ENCODE measurements around the gene RPIA. TPM values are rescaled to one million over a fixed set of nuclear protein-coding genes. Genes with fewer than 3 reads are reported as not detected.
"Not testable (repeated sequence)": the region's sequence is repeated elsewhere in the genome, so short reads cannot be mapped to it uniquely, and the experiment has no call there.

RPIA gene
- total and polyA plus RNA-seq, 5 donors from 2014 or later: 24.2 to 51.9 (median 42.3) TPM

- Mint-ChIP-seq H3K4me3 (peak overlapping the region in 3 of 4 donors; percentile 20 to 58 (median 39)), H3K4me1 (peaks cover 14 to 41% (median 19%) of the 10 kb centered on the region in 4 donors), H3K27ac (peak overlapping the region; percentile 80 to 96 (median 95)), H3K36me3 (peaks cover 37% of the 10 kb centered on the region), H3K9me3 (peaks cover 0 to 14% (median 4%) of the 10 kb centered on the region in 7 donors), H3K27me3 (no peaks in the 10 kb centered on the region)
- no peaks in the 10 kb centered on the region for H3K27me3 ChIP-seq (ENCODE audit: control insufficient read depth, insufficient read depth, low read length)
- DNase-seq (peak in 1 of 3 donors; percentile 16), ATAC-seq (ENCODE audit: low read depth in 2 of 2) (peak in 1 of 2 donors; percentile 12)
- peaks cover 12% of the 10 kb centered on the region for H3K4me1 ChIP-seq (ENCODE audit: control insufficient read depth, insufficient read depth, low read length, poor library complexity, severe bottlenecking)
- peaks cover 7 to 8% of the 10 kb centered on the region in 2 experiments for H3K9me3 ChIP-seq (ENCODE audit: control insufficient read depth in 2 of 2, low read length in 2 of 2)
- H3K27ac ChIP-seq (ENCODE audit: insufficient read depth, low read length, poor library complexity, severe bottlenecking): peak overlapping the region; percentile 57
- peaks cover 30% of the 10 kb centered on the region for H3K36me3 ChIP-seq (ENCODE audit: control insufficient read depth, insufficient read depth, low read length)
- H3K4me3 ChIP-seq (ENCODE audit: low read depth, low read length): peak overlapping the region; percentile 4
Measured at GRCh38 chr2:88754585-88755320, 63.3 kb downstream of the RPIA start.

- Histone ChIP-seq H3K36me3 (ENCODE audit: control insufficient read depth, insufficient read depth, low read length) (peaks cover 21% of the 10 kb centered on the region), H3K9me3 (ENCODE audit: control insufficient read depth in 2 of 2, low read length in 2 of 2) (peaks cover 7 to 8% of the 10 kb centered on the region in 2 experiments), H3K27me3 (ENCODE audit: control insufficient read depth, insufficient read depth, low read length) (no peaks in the 10 kb centered on the region), H3K27ac (ENCODE audit: insufficient read depth, low read length, poor library complexity, severe bottlenecking) (no peak overlapping the region), H3K4me1 (ENCODE audit: control insufficient read depth, insufficient read depth, low read length, poor library complexity, severe bottlenecking) (peaks cover 12% of the 10 kb centered on the region), H3K4me3 (ENCODE audit: low read depth, low read length) (no peak overlapping the region)
- Mint-ChIP-seq H3K36me3 (peaks cover 32% of the 10 kb centered on the region), H3K27me3 (no peaks in the 10 kb centered on the region), H3K27ac (peak overlapping the region; percentile 52 to 98 (median 92)), H3K9me3 (peaks cover 0 to 21% (median 4%) of the 10 kb centered on the region in 7 donors), H3K4me1 (peaks cover 14 to 38% (median 18%) of the 10 kb centered on the region in 4 donors), H3K4me3 (no peak overlapping the region)
- DNase-seq (no peak), ATAC-seq (ENCODE audit: low read depth in 2 of 2) (no peak)
Measured at GRCh38 chr2:88755836-88756235, 64.4 kb downstream of the RPIA start.

- Mint-ChIP-seq H3K27ac (peak overlapping the region; percentile 43 to 52 (median 51)), H3K4me1 (peaks cover 10 to 27% (median 18%) of the 10 kb centered on the region in 4 donors), H3K27me3 (no peaks in the 10 kb centered on the region), H3K9me3 (peaks cover 0 to 24% (median 4%) of the 10 kb centered on the region in 7 donors), H3K36me3 (peaks cover 20% of the 10 kb centered on the region), H3K4me3 (no peak overlapping the region)
- Histone ChIP-seq H3K9me3 (ENCODE audit: control insufficient read depth in 2 of 2, low read length in 2 of 2) (peaks cover 7 to 8% of the 10 kb centered on the region in 2 experiments), H3K36me3 (ENCODE audit: control insufficient read depth, insufficient read depth, low read length) (peaks cover 10% of the 10 kb centered on the region), H3K27ac (ENCODE audit: insufficient read depth, low read length, poor library complexity, severe bottlenecking) (no peak overlapping the region), H3K4me3 (ENCODE audit: low read depth, low read length) (no peak overlapping the region), H3K27me3 (ENCODE audit: control insufficient read depth, insufficient read depth, low read length) (no peaks in the 10 kb centered on the region), H3K4me1 (ENCODE audit: control insufficient read depth, insufficient read depth, low read length, poor library complexity, severe bottlenecking) (peaks cover 12% of the 10 kb centered on the region)
- ATAC-seq (ENCODE audit: low read depth in 2 of 2) (no peak), DNase-seq (no peak)
Measured at GRCh38 chr2:88757025-88757424, 65.6 kb downstream of the RPIA start.

GRCh38 chr2:88758702-88759101 lies 67.2 kb downstream of the RPIA start:
- not testable (repeated sequence) for ATAC-seq (ENCODE audit: low read depth in 2 of 2)

GRCh38 chr2:88760819-88761598 lies 69.5 kb downstream of the RPIA start:
- Mint-ChIP-seq H3K9me3 (peaks cover 0 to 31% (median 7%) of the 10 kb centered on the region in 7 donors), H3K4me3 (no peak overlapping the region), H3K27me3 (peaks cover 13% of the 10 kb centered on the region), H3K4me1 (peaks cover 0 to 10% (median 3%) of the 10 kb centered on the region in 4 donors), H3K27ac (no peak overlapping the region), H3K36me3 (peaks cover 9% of the 10 kb centered on the region)
- no peak overlapping the region for H3K27ac ChIP-seq (ENCODE audit: insufficient read depth, low read length, poor library complexity, severe bottlenecking)
- H3K9me3 ChIP-seq (ENCODE audit: control insufficient read depth in 2 of 2, low read length in 2 of 2): peaks cover 7 to 8% of the 10 kb centered on the region in 2 experiments
- H3K36me3 ChIP-seq (ENCODE audit: control insufficient read depth, insufficient read depth, low read length): no peaks in the 10 kb centered on the region
- ATAC-seq (ENCODE audit: low read depth in 2 of 2) (no peak), DNase-seq (no peak)
- H3K27me3 ChIP-seq (ENCODE audit: control insufficient read depth, insufficient read depth, low read length): no peaks in the 10 kb centered on the region
- no peak overlapping the region for H3K4me3 ChIP-seq (ENCODE audit: low read depth, low read length)
- peaks cover 11% of the 10 kb centered on the region for H3K4me1 ChIP-seq (ENCODE audit: control insufficient read depth, insufficient read depth, low read length, poor library complexity, severe bottlenecking)

More at GRCh38 chr2:88758702-88759101, 67.2 kb downstream of the RPIA start:
- H3K4me3 ChIP-seq (ENCODE audit: low read depth, low read length); H3K27me3 ChIP-seq (ENCODE audit: control insufficient read depth, insufficient read depth, low read length); H3K36me3 ChIP-seq (ENCODE audit: control insufficient read depth, insufficient read depth, low read length); H3K27me3 Mint-ChIP-seq; H3K9me3 ChIP-seq (ENCODE audit: control insufficient read depth in 2 of 2, low read length in 2 of 2); H3K27ac ChIP-seq (ENCODE audit: insufficient read depth, low read length, poor library complexity, severe bottlenecking); DNase-seq; H3K4me3 Mint-ChIP-seq; H3K27ac Mint-ChIP-seq: not testable (repeated sequence)
- peaks cover 12% of the 10 kb centered on the region for H3K4me1 ChIP-seq (ENCODE audit: control insufficient read depth, insufficient read depth, low read length, poor library complexity, severe bottlenecking)
- Mint-ChIP-seq H3K36me3 (peaks cover 12% of the 10 kb centered on the region), H3K4me1 (peaks cover 10 to 20% (median 12%) of the 10 kb centered on the region in 4 donors), H3K9me3 (peaks cover 0 to 31% (median 5%) of the 10 kb centered on the region in 7 donors)

- Histone ChIP-seq H3K36me3 (ENCODE audit: control insufficient read depth, insufficient read depth, low read length) (no peaks in the 10 kb centered on the region), H3K4me3 (ENCODE audit: low read depth, low read length) (no peak overlapping the region), H3K9me3 (ENCODE audit: control insufficient read depth in 2 of 2, low read length in 2 of 2) (peaks cover 0 to 2% of the 10 kb centered on the region in 2 experiments), H3K4me1 (ENCODE audit: control insufficient read depth, insufficient read depth, low read length, poor library complexity, severe bottlenecking) (peaks cover 11% of the 10 kb centered on the region), H3K27ac (ENCODE audit: insufficient read depth, low read length, poor library complexity, severe bottlenecking) (no peak overlapping the region), H3K27me3 (ENCODE audit: control insufficient read depth, insufficient read depth, low read length) (no peaks in the 10 kb centered on the region)
- Mint-ChIP-seq H3K4me3 (peak overlapping the region in 1 of 4 donors; percentile 15), H3K27me3 (peaks cover 24% of the 10 kb centered on the region), H3K36me3 (peaks cover 4% of the 10 kb centered on the region), H3K27ac (no peak overlapping the region), H3K4me1 (peaks cover 0 to 7% (median 3%) of the 10 kb centered on the region in 4 donors), H3K9me3 (peaks cover 0 to 16% (median 4%) of the 10 kb centered on the region in 7 donors)
- DNase-seq (no peak), ATAC-seq (ENCODE audit: low read depth in 2 of 2) (no peak)
Measured at GRCh38 chr2:88764141-88764849, 72.8 kb downstream of the RPIA start.

- Mint-ChIP-seq H3K27me3 (peaks cover 26% of the 10 kb centered on the region), H3K36me3 (peaks cover 4% of the 10 kb centered on the region), H3K4me1 (peaks cover 0 to 7% (median 3%) of the 10 kb centered on the region in 4 donors), H3K4me3 (no peak overlapping the region), H3K27ac (no peak overlapping the region), H3K9me3 (peaks cover 0 to 16% (median 4%) of the 10 kb centered on the region in 7 donors)
- Histone ChIP-seq H3K36me3 (ENCODE audit: control insufficient read depth, insufficient read depth, low read length) (no peaks in the 10 kb centered on the region), H3K4me3 (ENCODE audit: low read depth, low read length) (no peak overlapping the region), H3K9me3 (ENCODE audit: control insufficient read depth in 2 of 2, low read length in 2 of 2) (no peaks in the 10 kb centered on the region), H3K27ac (ENCODE audit: insufficient read depth, low read length, poor library complexity, severe bottlenecking) (no peak overlapping the region), H3K27me3 (ENCODE audit: control insufficient read depth, insufficient read depth, low read length) (no peaks in the 10 kb centered on the region), H3K4me1 (ENCODE audit: control insufficient read depth, insufficient read depth, low read length, poor library complexity, severe bottlenecking) (peaks cover 11% of the 10 kb centered on the region)
- DNase-seq: no peak
- ATAC-seq (ENCODE audit: low read depth in 2 of 2): no peak
Measured at GRCh38 chr2:88764850-88765153, 73.3 kb downstream of the RPIA start.
